Measurements from ENCODE around the gene ZBTB44. TPM values are rescaled to one million over a fixed set of nuclear protein-coding genes. Genes with fewer than 3 reads are reported as not detected.

The ZBTB44 gene
- total RNA-seq, 1 experiment from 2014 or later, result 32.5 TPM

DNA sequence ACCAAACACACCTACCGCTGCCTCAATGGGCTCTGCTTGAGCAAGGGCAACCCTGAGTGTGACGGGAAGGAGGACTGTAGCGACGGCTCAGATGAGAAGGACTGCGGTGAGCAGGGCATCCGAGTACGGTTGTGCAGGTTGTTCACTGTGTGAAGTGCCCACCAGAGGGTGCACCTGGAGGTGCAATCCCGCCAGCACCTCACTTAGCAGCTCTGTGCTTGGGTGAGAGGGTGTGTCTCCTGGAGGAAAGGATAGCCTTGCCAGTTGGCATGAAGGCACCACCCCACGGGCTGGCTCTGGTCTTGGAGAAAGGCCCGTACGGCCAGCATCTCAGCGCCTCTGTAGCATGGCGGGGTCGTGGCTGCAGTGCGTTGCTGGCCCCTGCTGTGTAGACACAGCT lies 115.8 kb downstream of the ZBTB44 start:
- Histone ChIP-seq H3K9ac (ENCODE audit: low read length) (no peak overlapping the region), H3K36me3 (ENCODE audit: control insufficient read depth in 1 of 2, insufficient read depth in 2 of 2, low read length in 2 of 2) (peaks cover 28 to 36% of the 10 kb centered on the region in 2 experiments; a peak in 3 of 4 replicates), H3K79me2 (ENCODE audit: insufficient read depth, low read length) (no peaks in the 10 kb centered on the region), H3K9me2 (ENCODE audit: insufficient read depth) (no peaks in the 10 kb centered on the region), H3K4me1 (ENCODE audit: control insufficient read depth in 1 of 2, insufficient read depth in 2 of 2, low read length in 2 of 2) (no peaks in the 10 kb centered on the region), H3K27ac (ENCODE audit: low read depth, low read length) (no peak overlapping the region), H3K4me3 (replicated peaks in 1 of 2; ENCODE audit: low read depth in 1 of 2, low read length in 2 of 2) (no peak overlapping the region), H2AFZ (ENCODE audit: low read depth, low read length, poor library complexity, severe bottlenecking) (no peak overlapping the region), H3K4me2 (ENCODE audit: low read length) (no peak overlapping the region), H3K27me3 (ENCODE audit: insufficient read depth, low read length) (no peaks in the 10 kb centered on the region), H4K20me1 (ENCODE audit: insufficient read depth) (no peaks in the 10 kb centered on the region), H3K9me3 (ENCODE audit: control insufficient read depth in 1 of 2, insufficient read depth in 1 of 2, low read depth in 1 of 2, low read length in 2 of 2) (no peaks in the 10 kb centered on the region)
- ChIA-PET RAD21 (ENCODE audit: low non-redundant PET in 1 of 2, low total read pairs in 2 of 2, uncharacterized antibody in 2 of 2, unreplicated experiment in 2 of 2) (no interaction called here), CTCF (no interaction called here), POLR2A (no interaction called here)
- intact Hi-C loops (cut with micrococcal nuclease), result no loop called here
- TF ChIP-seq POLR2AphosphoS5 (IDR thresholded peaks at IDR 0.05; ENCODE audit: low read depth, low read length) (no peak), CEBPB (IDR thresholded peaks at IDR 0.05; ENCODE audit: low read depth) (no peak)
- DNase-seq (ENCODE audit: low read depth, low spot score), result no peak
- peak; percentile 68 for ATAC-seq
- no TSS peak for BruUV-seq (replicated peaks)

- CTCF ChIA-PET, result no interaction called here
- no TSS peak for BruUV-seq (replicated peaks)
- no peak for TF ChIP-seq POLR2A (IDR thresholded peaks at IDR 0.05; ENCODE audit: borderline replicate concordance, extremely low read depth, insufficient read depth, insufficient read length)
- TF ChIP-seq ZNF274 (IDR thresholded peaks at IDR 0.05; ENCODE audit: low read depth, low read length), result no peak
- no peak for TF ChIP-seq RAD21 (IDR thresholded peaks at IDR 0.05; ENCODE audit: low read depth)
- no peak for TF ChIP-seq REST (IDR thresholded peaks at IDR 0.05; ENCODE audit: low read depth)
- no peak for TF ChIP-seq MAX (IDR thresholded peaks at IDR 0.05)
- no peak for TF ChIP-seq SP1 (IDR thresholded peaks at IDR 0.05; ENCODE audit: low read depth)
- TF ChIP-seq JUND (IDR thresholded peaks at IDR 0.05), result no peak
- TF ChIP-seq YY1 (IDR thresholded peaks at IDR 0.05; ENCODE audit: extremely low read depth, insufficient replicate concordance, low read depth, low read length), result no peak
- TF ChIP-seq EZH2 (IDR thresholded peaks at IDR 0.05), result no peak
- TF ChIP-seq, protein P1, sequence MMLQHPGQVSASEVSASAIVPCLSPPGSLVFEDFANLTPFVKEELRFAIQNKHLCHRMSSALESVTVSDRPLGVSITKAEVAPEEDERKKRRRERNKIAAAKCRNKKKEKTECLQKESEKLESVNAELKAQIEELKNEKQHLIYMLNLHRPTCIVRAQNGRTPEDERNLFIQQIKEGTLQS (IDR thresholded peaks at IDR 0.05), result no peak
- no peak for TF ChIP-seq ELF1 (IDR thresholded peaks at IDR 0.05; ENCODE audit: borderline replicate concordance, low read depth)
- TF ChIP-seq CEBPB (IDR thresholded peaks at IDR 0.05; ENCODE audit: low read depth), result no peak
- no peak for TF ChIP-seq SRF (IDR thresholded peaks at IDR 0.05; ENCODE audit: low read depth)
- no peak for TF ChIP-seq ZFX (IDR thresholded peaks at IDR 0.05)
- TF ChIP-seq POLR2AphosphoS5 (IDR thresholded peaks at IDR 0.05; ENCODE audit: low read depth, low read length), result no peak
- TF ChIP-seq EZH2phosphoT487 (IDR thresholded peaks at IDR 0.05; ENCODE audit: borderline replicate concordance), result no peak
- TF ChIP-seq FOSL1 (IDR thresholded peaks at IDR 0.05; ENCODE audit: low read depth), result no peak
- TF ChIP-seq EGR1 (IDR thresholded peaks at IDR 0.05; ENCODE audit: low read depth), result no peak
Observed at GRCh38 chr11:130198292-130198691, 116.4 kb downstream of the ZBTB44 start.

More at GRCh38 chr11:130198292-130198691, 116.4 kb downstream of the ZBTB44 start:
- no peaks in the 10 kb centered on the region for H3K4me1 ChIP-seq (ENCODE audit: control insufficient read depth in 1 of 2, insufficient read depth in 2 of 2, low read length in 2 of 2)
- H3K79me2 ChIP-seq (ENCODE audit: insufficient read depth, low read length), result no peaks in the 10 kb centered on the region
- no peaks in the 10 kb centered on the region for H3K9me2 ChIP-seq (ENCODE audit: insufficient read depth)
- DNase-seq (ENCODE audit: low read depth, low spot score), result no peak
- intact Hi-C loops (cut with micrococcal nuclease), result no loop called here
- H3K27me3 ChIP-seq (ENCODE audit: insufficient read depth, low read length), result no peaks in the 10 kb centered on the region
- no peak overlapping the region for H3K27ac ChIP-seq (ENCODE audit: low read depth, low read length)
- no peak overlapping the region for H3K4me2 ChIP-seq (ENCODE audit: low read length)
- H3K9me3 ChIP-seq (ENCODE audit: control insufficient read depth in 1 of 2, insufficient read depth in 1 of 2, low read depth in 1 of 2, low read length in 2 of 2), result no peaks in the 10 kb centered on the region
- no peaks in the 10 kb centered on the region for H4K20me1 ChIP-seq (ENCODE audit: insufficient read depth)
- POLR2A ChIA-PET, result no interaction called here
- RAD21 ChIA-PET (ENCODE audit: low non-redundant PET in 1 of 2, low total read pairs in 2 of 2, uncharacterized antibody in 2 of 2, unreplicated experiment in 2 of 2), result no interaction called here
- H3K4me3 ChIP-seq (replicated peaks in 1 of 2; ENCODE audit: low read depth in 1 of 2, low read length in 2 of 2), result no peak overlapping the region
- no peak for ATAC-seq
- no peak overlapping the region for H2AFZ ChIP-seq (ENCODE audit: low read depth, low read length, poor library complexity, severe bottlenecking)
- peaks cover 28 to 36% of the 10 kb centered on the region in 2 experiments; a peak in 3 of 4 replicates for H3K36me3 ChIP-seq (ENCODE audit: control insufficient read depth in 1 of 2, insufficient read depth in 2 of 2, low read length in 2 of 2)
- H3K9ac ChIP-seq (ENCODE audit: low read length), result no peak overlapping the region
